GM08714 (cell line): Measurements from ENCODE around the gene CCDC57.

Experiments used
- H3K4me3 ChIP-seq: fragments of 200-500 bp; sonication (Bioruptor generic); 2 replicates; pipeline ENCODE4 v1.5.1; 2014; ENCODE audit warnings: mild to moderate bottlenecking, low read length, inconsistent platforms
- ZNF274 ChIP-seq: IDR thresholded peaks from 2 replicates; pipeline ENCODE4 v1.6.1; 2012; ENCODE audit warnings: mild to moderate bottlenecking, low read depth, low read length

Gene CCDC57

DNA sequence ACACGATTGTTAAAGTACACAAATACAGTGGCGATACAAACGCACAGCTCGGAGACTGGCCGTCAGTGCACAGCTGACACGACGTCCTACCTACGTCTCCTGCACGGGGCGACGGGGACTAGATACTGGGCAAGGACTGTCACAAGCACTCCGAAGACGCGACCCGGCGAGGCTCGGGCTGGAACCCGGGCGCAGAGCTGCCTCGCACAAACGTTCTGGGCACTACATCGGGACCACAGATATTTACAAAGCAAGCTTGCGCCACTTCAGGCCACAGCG lies 30.0 kb upstream of the CCDC57 start:
- no peak overlapping the region for H3K4me3 ChIP-seq
- no peak for TF ChIP-seq ZNF274

DNA sequence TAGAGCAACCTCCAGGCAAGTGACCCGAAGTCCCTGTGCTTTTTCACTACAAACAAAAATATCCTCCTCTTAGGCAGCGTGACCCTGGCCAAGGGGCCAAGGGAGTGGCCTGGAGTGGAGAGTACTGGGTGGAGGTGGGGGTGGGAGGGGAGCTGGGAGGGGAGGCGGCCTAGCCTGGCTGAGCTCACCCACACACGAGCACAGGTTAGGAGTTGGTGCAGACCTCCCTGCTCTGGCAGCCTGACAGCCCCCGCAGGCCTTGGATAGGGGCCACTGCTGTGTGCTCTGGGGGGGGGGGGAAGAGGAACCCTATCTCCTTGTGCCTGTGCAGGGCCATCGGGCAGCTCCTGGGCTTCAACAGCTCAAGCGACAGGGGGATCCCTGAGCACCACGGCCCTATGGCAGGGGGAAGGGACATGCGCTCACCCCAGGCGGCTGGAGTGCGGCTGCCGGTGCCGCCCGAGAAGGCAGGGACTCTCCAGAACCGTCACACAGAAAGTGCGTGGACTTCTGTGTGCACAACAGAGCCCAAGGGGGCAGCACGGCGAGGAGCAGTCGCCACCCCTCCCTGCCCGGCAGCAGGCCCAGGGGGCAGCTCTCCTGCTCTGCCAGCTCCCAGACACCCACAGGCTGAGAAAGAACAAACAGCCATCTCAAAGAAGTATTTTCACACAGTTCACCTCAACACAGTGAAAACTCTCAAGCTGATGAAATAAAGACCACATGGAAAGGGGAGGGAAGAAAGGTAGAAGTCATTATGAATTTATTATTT lies 29.5 kb upstream of the CCDC57 start:
- H3K4me3 ChIP-seq = no peak overlapping the region
- no peak for TF ChIP-seq ZNF274

DNA sequence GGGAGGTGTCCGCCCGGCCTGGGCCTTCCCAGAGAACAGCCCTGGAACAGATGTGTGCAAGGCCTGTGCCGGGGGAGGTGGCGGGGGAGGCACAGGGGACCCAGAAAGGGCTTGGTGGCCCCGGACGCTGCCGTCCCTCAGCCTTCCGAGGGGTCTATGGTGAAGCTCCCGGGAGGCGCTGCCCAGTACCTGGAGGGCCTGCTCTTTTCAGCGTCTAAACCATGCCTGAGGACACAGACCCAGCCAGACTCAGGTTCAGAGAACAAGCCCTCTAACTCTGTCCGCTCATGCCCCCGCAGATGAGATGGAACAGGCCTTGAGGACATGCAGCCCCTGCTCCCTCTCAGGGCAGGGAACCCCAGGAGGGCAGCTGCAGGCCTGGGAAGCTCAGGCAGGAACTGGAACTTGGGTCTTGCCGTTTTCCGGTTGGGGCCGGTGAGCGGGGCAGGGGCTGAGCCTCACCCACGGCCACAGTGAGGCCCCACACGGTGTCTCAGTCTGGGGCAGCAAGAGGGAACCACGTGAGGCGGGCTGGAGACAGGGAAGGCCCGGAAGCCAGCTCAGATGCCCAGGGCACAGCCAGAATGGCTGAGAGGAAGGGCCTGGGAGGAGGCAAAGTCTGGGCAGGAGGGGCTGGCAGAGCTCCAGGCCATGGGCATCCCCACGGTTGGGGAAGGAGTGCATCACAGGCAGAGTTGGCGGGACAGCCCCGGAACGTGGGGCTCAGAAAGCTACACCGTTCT lies 28.7 kb upstream of the CCDC57 start:
- TF ChIP-seq ZNF274 = no peak
- no peak overlapping the region for H3K4me3 ChIP-seq

DNA sequence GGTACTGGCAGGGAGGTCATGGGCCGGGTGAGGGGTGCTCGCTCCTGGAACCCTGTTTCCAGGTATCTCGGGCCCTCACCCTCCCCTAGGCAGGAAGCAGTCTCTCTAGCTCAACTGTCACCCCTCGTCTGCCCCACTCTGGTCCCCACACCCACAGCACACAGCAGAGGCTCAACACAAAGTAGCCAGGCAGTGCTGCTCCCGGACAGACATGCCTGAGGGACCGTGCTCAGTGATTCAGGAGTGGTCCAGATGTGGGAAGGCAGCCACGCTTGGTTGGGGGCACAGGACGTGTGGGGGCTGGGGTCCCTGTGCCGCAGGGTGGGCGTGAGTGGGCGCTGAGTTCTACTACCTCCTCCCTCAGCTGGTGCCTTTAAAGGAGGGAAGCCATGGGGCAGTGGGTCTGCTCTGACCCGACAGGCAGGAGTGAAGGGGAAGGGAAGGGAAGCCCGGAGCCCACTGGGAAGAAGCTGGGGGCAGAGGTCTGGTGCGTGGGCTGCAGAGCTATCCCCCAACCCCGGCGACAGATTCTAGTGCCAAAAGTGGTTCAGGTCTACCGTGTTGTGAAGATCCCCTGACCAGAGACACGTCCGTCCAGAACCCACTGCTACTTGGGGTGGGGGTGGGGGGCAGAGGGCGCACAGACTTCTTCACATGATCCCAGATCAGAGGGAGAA lies 28.0 kb upstream of the CCDC57 start:
- no peak for TF ChIP-seq ZNF274
- H3K4me3 ChIP-seq = no peak overlapping the region

DNA sequence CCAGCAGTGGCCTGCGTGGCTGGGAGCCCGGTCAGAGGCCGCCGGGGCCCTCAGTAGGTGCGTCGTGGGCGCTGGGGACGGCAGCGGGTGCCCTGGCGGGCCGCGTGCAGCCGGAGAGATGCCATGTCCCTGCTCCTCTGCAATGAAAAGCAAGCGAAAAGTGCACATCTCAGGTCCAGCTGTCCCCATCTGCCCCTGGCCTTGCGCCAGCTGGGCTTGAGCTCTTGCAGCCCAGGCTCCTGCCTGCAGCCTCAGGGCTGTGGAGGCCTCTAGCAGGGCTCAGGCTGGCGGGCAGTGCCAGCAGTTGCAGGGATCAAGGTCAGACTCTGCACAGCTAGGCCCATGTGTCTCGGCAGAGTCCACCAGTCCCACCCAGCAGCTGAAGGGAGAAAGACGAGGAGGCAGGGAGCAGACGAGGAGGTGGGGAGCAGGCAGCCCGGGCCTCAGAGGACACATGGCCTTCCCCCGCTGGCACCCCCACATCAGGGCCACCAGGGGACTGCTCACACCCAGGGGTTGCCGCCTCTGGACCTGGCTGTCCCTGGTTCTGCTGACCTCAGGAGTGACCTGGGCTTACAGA lies 27.4 kb upstream of the CCDC57 start:
- H3K4me3 ChIP-seq = no peak overlapping the region
- TF ChIP-seq ZNF274 = no peak

DNA sequence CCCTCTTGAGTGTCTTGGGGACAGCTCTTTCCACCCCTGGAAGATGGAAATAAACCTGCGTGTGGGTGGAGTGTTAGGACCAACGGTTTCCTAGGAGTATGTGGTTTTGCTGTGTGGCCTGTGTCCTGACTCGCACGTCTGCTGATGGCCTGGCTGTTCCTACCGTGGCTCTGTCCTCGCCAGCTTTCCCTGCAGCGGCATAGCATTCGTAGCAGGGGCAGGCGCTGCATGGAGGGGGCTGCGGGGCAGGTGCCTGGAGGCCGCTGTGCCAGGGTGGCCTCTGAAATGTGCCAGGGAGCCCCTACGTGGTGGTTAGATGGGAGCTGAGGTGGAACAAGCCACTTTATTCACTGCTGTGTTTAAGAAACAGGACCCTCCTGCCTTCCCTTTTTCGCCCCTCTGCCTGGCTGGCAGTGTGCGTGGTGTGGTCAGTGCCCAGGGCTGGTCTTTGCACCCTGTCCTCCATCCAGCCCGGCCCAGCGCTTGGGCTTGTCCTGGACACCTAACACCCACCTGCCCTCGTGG lies 26.8 kb upstream of the CCDC57 start:
- no peak overlapping the region for H3K4me3 ChIP-seq
- TF ChIP-seq ZNF274 = no peak

DNA sequence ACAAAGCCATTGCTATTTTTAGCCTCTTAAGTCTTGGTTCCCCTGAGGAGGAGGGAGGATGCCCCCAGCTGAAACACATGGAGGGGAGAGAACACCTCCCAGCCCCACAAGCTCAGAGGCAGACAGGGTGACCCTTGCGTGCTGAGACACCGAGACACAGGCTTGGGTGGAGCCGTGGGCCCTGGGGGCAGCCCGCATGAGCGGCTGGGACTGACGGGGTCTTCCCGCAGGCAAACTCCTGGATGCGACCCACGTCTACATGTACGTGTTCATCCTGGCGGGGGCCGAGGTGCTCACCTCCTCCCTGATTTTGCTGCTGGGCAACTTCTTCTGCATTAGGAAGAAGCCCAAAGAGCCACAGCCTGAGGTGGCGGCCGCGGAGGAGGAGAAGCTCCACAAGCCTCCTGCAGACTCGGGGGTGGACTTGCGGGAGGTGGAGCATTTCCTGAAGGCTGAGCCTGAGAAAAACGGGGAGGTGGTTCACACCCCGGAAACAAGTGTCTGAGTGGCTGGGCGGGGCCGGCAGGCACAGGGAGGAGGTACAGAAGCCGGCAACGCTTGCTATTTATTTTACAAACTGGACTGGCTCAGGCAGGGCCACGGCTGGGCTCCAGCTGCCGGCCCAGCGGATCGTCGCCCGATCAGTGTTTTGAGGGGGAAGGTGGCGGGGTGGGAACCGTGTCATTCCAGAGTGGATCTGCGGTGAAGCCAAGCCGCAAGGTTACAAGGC lies 26.0 kb upstream of the CCDC57 start:
- no peak for TF ChIP-seq ZNF274
- H3K4me3 ChIP-seq = no peak overlapping the region; the same call in 1 of the 2 replicates

DNA sequence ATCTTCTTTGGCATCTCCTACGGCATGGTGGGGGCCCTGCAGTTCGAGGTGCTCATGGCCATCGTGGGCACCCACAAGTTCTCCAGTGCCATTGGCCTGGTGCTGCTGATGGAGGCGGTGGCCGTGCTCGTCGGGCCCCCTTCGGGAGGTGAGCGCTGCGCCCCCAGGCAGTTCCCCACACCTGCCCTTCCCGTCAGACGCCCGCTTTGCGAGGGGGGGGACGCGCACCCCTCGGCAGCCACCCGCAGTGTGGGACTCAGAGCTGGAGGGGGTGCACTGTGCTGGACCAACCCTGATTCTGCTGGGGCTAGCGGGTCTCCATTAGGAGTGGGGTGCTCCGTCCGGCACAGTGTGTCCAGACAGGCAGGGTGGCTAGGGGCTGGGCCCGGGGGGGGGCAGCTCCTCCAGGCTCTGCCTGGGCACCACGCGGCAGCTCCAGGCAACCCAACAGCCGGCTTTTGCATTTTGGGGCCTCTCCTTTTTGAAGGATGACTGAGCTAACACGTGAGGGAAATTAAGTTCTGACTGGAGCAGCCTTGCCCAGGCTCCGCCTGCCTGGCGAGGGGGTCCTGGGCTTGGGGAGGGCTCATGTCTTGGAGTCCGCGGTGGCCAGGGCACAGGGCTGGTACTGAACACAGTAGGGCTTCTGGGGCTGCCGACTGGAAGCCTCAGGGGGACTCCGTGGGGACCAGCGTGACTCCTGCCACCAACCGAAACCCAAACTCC lies 25.3 kb upstream of the CCDC57 start:
- TF ChIP-seq ZNF274 = no peak
- no peak overlapping the region; the same call in 1 of the 2 replicates for H3K4me3 ChIP-seq

DNA sequence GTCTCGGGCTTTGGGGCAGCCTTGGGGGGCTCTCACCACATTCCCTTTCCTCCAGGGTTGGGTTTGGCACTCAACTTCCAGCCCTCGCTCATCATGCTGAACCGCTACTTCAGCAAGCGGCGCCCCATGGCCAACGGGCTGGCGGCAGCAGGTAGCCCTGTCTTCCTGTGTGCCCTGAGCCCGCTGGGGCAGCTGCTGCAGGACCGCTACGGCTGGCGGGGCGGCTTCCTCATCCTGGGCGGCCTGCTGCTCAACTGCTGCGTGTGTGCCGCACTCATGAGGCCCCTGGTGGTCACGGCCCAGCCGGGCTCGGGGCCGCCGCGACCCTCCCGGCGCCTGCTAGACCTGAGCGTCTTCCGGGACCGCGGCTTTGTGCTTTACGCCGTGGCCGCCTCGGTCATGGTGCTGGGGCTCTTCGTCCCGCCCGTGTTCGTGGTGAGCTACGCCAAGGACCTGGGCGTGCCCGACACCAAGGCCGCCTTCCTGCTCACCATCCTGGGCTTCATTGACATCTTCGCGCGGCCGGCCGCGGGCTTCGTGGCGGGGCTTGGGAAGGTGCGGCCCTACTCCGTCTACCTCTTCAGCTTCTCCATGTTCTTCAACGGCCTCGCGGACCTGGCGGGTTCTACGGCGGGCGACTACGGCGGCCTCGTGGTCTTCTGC lies 24.6 kb upstream of the CCDC57 start:
- no peak for TF ChIP-seq ZNF274
- no peak overlapping the region for H3K4me3 ChIP-seq

DNA sequence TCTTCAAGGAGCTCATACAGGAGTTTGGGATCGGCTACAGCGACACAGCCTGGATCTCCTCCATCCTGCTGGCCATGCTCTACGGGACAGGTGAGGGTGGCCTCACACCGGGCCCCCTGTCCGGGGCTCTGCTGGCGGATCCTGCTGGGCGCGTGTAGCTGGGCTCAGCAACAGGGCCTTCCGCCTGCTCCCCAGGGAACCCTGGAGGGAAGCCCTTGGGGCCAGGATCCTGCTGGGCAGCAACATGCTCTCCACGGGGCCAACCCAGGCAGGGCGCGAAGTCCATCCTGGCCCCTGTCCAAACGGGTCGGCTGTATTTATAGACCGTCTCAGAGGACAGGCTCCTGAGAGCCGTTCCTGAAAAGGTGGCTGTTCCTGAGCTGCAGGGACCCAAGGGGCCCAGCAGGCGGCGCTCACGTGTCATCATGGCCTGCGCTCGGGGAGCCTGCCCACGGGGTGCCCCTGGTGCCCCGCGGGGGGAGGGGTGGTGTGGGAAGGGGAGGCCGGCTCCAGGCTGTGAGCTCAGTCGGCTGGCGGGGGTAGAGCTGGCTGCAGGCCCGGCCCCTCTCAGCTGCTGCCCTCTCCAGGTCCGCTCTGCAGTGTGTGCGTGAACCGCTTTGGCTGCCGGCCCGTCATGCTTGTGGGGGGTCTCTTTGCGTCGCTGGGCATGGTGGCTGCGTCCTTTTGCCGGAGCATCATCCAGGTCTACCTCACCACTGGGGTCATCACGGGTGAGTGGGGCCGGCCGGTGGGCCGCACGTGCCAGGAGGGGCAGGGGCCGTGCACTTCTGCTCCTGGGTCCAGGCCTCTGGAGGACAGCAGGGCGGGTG lies 23.7 kb upstream of the CCDC57 start:
- H3K4me3 ChIP-seq = no peak overlapping the region
- no peak for TF ChIP-seq ZNF274

DNA sequence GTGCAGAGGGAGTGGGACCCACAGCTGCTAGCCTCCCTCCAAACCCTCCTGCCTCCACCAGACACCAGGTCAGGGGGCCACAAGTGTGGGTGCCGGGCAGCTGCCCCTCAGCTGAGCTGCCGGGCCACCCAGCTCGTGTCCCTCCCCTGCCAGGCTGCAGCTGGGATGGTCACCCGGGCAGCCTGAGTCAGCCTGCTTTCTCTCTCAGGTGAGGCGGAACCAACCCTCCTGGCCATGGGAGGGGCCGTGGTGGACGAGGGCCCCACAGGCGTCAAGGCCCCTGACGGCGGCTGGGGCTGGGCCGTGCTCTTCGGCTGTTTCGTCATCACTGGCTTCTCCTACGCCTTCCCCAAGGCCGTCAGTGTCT lies 23.1 kb upstream of the CCDC57 start:
- no peak overlapping the region for H3K4me3 ChIP-seq
- no peak for TF ChIP-seq ZNF274
